ENCODE measurements around the gene PSMC4.

Gene PSMC4

DNA sequence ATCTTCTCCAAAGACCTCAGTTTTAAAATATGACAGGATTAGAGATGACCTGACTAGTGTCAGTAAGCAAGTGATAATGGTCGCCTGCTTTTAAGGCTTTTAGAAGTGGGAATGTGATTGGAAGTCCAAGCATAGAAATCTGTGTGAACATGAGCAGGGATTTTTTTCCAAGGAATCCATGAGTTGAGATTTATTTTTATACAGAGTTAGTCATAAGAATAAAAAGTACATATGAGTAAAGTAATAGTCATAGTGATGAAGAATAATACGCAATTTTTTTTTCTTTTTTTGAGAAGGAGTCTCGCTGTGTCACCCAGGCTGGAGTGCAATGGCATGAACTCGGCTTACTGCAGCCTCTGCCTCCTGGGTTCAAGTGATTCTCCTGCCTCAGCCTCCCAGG, 27.5 kb downstream of the PSMC4 start:
- no peak overlapping the region for H4K12ac ChIP-seq (ENCODE audit: low read depth, low read length)
- H3K9me3 ChIP-seq (ENCODE audit: insufficient read depth, low read depth, low read length), result peaks cover 8% of the 10 kb centered on the region
- WGBS (ENCODE audit: extremely low coverage, insufficient coverage, insufficient read length), result no CpG with 5 or more reads among the region's 4 CpGs
- H3K4ac ChIP-seq (ENCODE audit: low read depth, low read length), result no peak overlapping the region
- H2BK12ac ChIP-seq (ENCODE audit: low read length), result no peak overlapping the region
- no peak overlapping the region for H2AK5ac ChIP-seq (ENCODE audit: low read length)
- H3K79me1 ChIP-seq (ENCODE audit: low read length), result peaks cover 7% of the 10 kb centered on the region
- H3K23ac ChIP-seq (ENCODE audit: low read length), result no peak overlapping the region
- no peak overlapping the region for H3K4me3 ChIP-seq (ENCODE audit: low read depth, low read length)
- no peak overlapping the region for H3K18ac ChIP-seq (ENCODE audit: low read length)
- no peak overlapping the region for H2BK5ac ChIP-seq (ENCODE audit: low read depth, low read length, poor library complexity)
- no peak overlapping the region for H2BK120ac ChIP-seq (ENCODE audit: insufficient read depth, low read length, poor library complexity)
- no peaks in the 10 kb centered on the region for H3K27me3 ChIP-seq (ENCODE audit: insufficient read depth, low read length)
- no peak overlapping the region for H3K14ac ChIP-seq (ENCODE audit: low read length)
- H2AFZ ChIP-seq (ENCODE audit: insufficient read depth, low read length, poor library complexity), result no peak overlapping the region
- no peak overlapping the region for H3K27ac ChIP-seq (ENCODE audit: low read depth, low read length)
- peaks cover 6 to 7% of the 10 kb centered on the region in 2 experiments for H3K4me1 ChIP-seq (ENCODE audit: control insufficient read depth in 1 of 2, insufficient read depth in 2 of 2, low read length in 2 of 2)
- no peak overlapping the region for H4K8ac ChIP-seq (ENCODE audit: low read depth, low read length)
- H3K9ac ChIP-seq (ENCODE audit: low read length), result no peak overlapping the region
- no peak overlapping the region for H3K4me2 ChIP-seq (ENCODE audit: low read length)
- H3K79me2 ChIP-seq (ENCODE audit: control insufficient read depth, insufficient read depth, low read length, poor library complexity), result peaks cover 6% of the 10 kb centered on the region
- peaks cover 3 to 4% of the 10 kb centered on the region in 2 experiments for H3K36me3 ChIP-seq (ENCODE audit: control insufficient read depth in 1 of 2, insufficient read depth in 2 of 2, low read length in 2 of 2)
- no peak for DNase-seq
- H4K91ac ChIP-seq (ENCODE audit: low read depth, low read length), result no peak overlapping the region

DNA sequence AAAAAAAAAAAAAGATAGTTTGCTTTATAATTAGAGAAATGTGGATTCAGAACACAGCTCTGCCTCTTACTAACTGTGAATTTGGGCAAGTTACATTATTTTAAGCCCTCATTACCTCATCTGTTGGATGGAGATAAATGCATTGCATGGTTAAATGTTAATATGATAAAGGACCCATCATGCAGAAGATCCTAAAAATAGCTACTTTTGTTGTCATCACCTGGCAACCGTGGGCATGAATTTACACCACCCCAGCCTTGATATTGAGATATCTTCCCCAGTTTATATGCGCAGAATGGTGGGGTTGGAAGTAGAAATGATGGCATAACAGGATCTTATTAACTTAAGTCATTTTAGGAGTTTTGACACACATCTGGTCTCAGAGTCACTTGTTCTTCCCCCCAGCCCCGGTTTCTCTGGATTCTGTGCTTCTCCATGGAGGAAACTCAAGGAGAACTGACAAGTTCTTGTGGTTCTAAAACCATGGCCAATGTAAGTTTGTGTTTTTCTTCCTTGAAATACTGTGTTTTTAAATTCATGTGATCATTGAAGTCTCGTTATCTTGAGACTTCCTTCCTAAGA, 34.8 kb downstream of the PSMC4 start:
- H3K14ac ChIP-seq (ENCODE audit: low read length), result no peak overlapping the region
- H3K4me2 ChIP-seq (ENCODE audit: low read length), result no peak overlapping the region
- no peak overlapping the region for H2AFZ ChIP-seq (ENCODE audit: insufficient read depth, low read length, poor library complexity)
- H3K27ac ChIP-seq (ENCODE audit: low read depth, low read length), result no peak overlapping the region
- H3K79me2 ChIP-seq (ENCODE audit: control insufficient read depth, insufficient read depth, low read length, poor library complexity), result no peaks in the 10 kb centered on the region
- H3K4ac ChIP-seq (ENCODE audit: low read depth, low read length), result no peak overlapping the region
- no peak overlapping the region for H2BK5ac ChIP-seq (ENCODE audit: low read depth, low read length, poor library complexity)
- H3K27me3 ChIP-seq (ENCODE audit: insufficient read depth, low read length), result no peaks in the 10 kb centered on the region
- WGBS (ENCODE audit: extremely low coverage, insufficient coverage, insufficient read length), result no CpG with 5 or more reads among the region's 4 CpGs
- H2BK120ac ChIP-seq (ENCODE audit: insufficient read depth, low read length, poor library complexity), result no peak overlapping the region
- no peak overlapping the region for H3K9ac ChIP-seq (ENCODE audit: low read length)
- H3K9me3 ChIP-seq (ENCODE audit: insufficient read depth, low read depth, low read length), result peaks cover 2% of the 10 kb centered on the region
- H3K18ac ChIP-seq (ENCODE audit: low read length), result no peak overlapping the region
- H4K12ac ChIP-seq (ENCODE audit: low read depth, low read length), result no peak overlapping the region
- DNase-seq, result no peak
- peaks cover 0 to 2% of the 10 kb centered on the region in 2 experiments for H3K36me3 ChIP-seq (ENCODE audit: control insufficient read depth in 1 of 2, insufficient read depth in 2 of 2, low read length in 2 of 2)
- H2BK12ac ChIP-seq (ENCODE audit: low read length), result no peak overlapping the region
- no peaks in the 10 kb centered on the region for H3K79me1 ChIP-seq (ENCODE audit: low read length)
- no peaks in the 10 kb centered on the region for H3K4me1 ChIP-seq (ENCODE audit: control insufficient read depth in 1 of 2, insufficient read depth in 2 of 2, low read length in 2 of 2)
- H2AK5ac ChIP-seq (ENCODE audit: low read length), result no peak overlapping the region
- H3K23ac ChIP-seq (ENCODE audit: low read length), result no peak overlapping the region
- no peak overlapping the region for H4K8ac ChIP-seq (ENCODE audit: low read depth, low read length)
- H3K4me3 ChIP-seq (ENCODE audit: low read depth, low read length), result no peak overlapping the region
- no peak overlapping the region for H4K91ac ChIP-seq (ENCODE audit: low read depth, low read length)

DNA sequence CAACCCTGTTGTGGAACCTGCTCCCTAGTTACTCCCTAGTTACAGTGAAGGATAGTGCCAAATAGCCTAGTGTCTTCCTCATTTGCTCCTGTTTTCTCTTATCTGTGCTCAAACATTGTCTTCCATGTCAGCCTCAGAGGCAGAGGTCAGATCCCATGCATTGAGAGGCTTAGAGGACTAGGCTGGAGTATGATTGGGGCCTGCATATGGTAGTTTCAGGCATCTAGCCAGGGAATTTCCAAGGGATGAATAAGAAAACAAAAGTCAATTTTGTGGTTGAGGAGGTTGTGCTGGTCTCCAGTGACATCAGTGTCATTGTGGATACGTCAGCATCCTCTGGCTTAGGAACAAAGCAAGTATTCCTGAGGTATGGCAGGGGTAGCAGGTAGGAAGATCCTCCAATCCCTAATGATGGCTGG, 35.3 kb downstream of the PSMC4 start:
- Histone ChIP-seq H3K14ac (ENCODE audit: low read length) (no peak overlapping the region), H3K9me3 (ENCODE audit: insufficient read depth, low read depth, low read length) (no peaks in the 10 kb centered on the region), H2AFZ (ENCODE audit: insufficient read depth, low read length, poor library complexity) (no peak overlapping the region), H3K27me3 (ENCODE audit: insufficient read depth, low read length) (no peaks in the 10 kb centered on the region), H2BK120ac (ENCODE audit: insufficient read depth, low read length, poor library complexity) (no peak overlapping the region), H3K79me2 (ENCODE audit: control insufficient read depth, insufficient read depth, low read length, poor library complexity) (no peaks in the 10 kb centered on the region), H3K4ac (ENCODE audit: low read depth, low read length) (no peak overlapping the region), H3K4me2 (ENCODE audit: low read length) (no peak overlapping the region), H3K79me1 (ENCODE audit: low read length) (no peaks in the 10 kb centered on the region), H3K4me1 (ENCODE audit: control insufficient read depth in 1 of 2, insufficient read depth in 2 of 2, low read length in 2 of 2) (no peaks in the 10 kb centered on the region), H4K8ac (ENCODE audit: low read depth, low read length) (no peak overlapping the region), H2BK12ac (ENCODE audit: low read length) (no peak overlapping the region), H4K91ac (ENCODE audit: low read depth, low read length) (no peak overlapping the region), H3K9ac (ENCODE audit: low read length) (peak overlapping the region; percentile 3), H3K4me3 (ENCODE audit: low read depth, low read length) (no peak overlapping the region), H3K23ac (ENCODE audit: low read length) (no peak overlapping the region), H2AK5ac (ENCODE audit: low read length) (no peak overlapping the region), H3K36me3 (ENCODE audit: control insufficient read depth in 1 of 2, insufficient read depth in 2 of 2, low read length in 2 of 2) (peaks cover 0 to 2% of the 10 kb centered on the region in 2 experiments), H3K27ac (ENCODE audit: low read depth, low read length) (no peak overlapping the region), H4K12ac (ENCODE audit: low read depth, low read length) (no peak overlapping the region), H2BK5ac (ENCODE audit: low read depth, low read length, poor library complexity) (no peak overlapping the region), H3K18ac (ENCODE audit: low read length) (no peak overlapping the region)
- DNase-seq, result no peak
- WGBS (ENCODE audit: extremely low coverage, insufficient coverage, insufficient read length), result no CpG with 5 or more reads among the region's 1 CpG

DNA sequence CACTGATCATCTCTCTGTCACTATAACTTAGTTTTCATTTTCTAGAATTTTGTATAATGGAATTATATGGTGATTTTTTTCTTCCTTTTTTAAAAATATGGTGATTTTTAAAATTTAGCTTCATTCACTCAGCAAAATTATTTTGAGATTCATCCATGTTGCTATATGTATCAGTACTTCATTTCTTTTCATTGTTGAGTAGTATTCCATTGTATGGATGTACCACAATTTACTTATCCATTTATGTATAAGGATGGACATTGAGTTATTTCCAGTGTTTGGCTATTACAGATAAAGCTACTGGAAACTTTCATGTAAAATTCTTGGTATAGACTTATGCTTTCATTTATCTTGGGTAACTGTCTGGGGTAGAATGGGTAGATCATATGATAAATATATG, 38.7 kb downstream of the PSMC4 start:
- no peak overlapping the region for H4K91ac ChIP-seq (ENCODE audit: low read depth, low read length)
- H3K27me3 ChIP-seq (ENCODE audit: insufficient read depth, low read length), result no peaks in the 10 kb centered on the region
- H3K79me2 ChIP-seq (ENCODE audit: control insufficient read depth, insufficient read depth, low read length, poor library complexity), result no peaks in the 10 kb centered on the region
- H3K27ac ChIP-seq (ENCODE audit: low read depth, low read length), result no peak overlapping the region
- H3K4ac ChIP-seq (ENCODE audit: low read depth, low read length), result no peak overlapping the region
- H2AK5ac ChIP-seq (ENCODE audit: low read length), result no peak overlapping the region
- H4K12ac ChIP-seq (ENCODE audit: low read depth, low read length), result no peak overlapping the region
- H3K14ac ChIP-seq (ENCODE audit: low read length), result no peak overlapping the region
- H2BK5ac ChIP-seq (ENCODE audit: low read depth, low read length, poor library complexity), result no peak overlapping the region
- no peak overlapping the region for H3K18ac ChIP-seq (ENCODE audit: low read length)
- H2BK12ac ChIP-seq (ENCODE audit: low read length), result no peak overlapping the region
- no peaks in the 10 kb centered on the region for H3K4me1 ChIP-seq (ENCODE audit: control insufficient read depth in 1 of 2, insufficient read depth in 2 of 2, low read length in 2 of 2)
- no peak for DNase-seq
- peaks cover 0 to 2% of the 10 kb centered on the region in 2 experiments for H3K36me3 ChIP-seq (ENCODE audit: control insufficient read depth in 1 of 2, insufficient read depth in 2 of 2, low read length in 2 of 2)
- no peak overlapping the region for H3K9ac ChIP-seq (ENCODE audit: low read length)
- no peak overlapping the region for H3K4me2 ChIP-seq (ENCODE audit: low read length)
- H3K79me1 ChIP-seq (ENCODE audit: low read length), result no peaks in the 10 kb centered on the region
- no peak overlapping the region for H3K4me3 ChIP-seq (ENCODE audit: low read depth, low read length)
- H3K23ac ChIP-seq (ENCODE audit: low read length), result no peak overlapping the region
- no peak overlapping the region for H2BK120ac ChIP-seq (ENCODE audit: insufficient read depth, low read length, poor library complexity)
- H3K9me3 ChIP-seq (ENCODE audit: insufficient read depth, low read depth, low read length), result no peaks in the 10 kb centered on the region
- no peak overlapping the region for H2AFZ ChIP-seq (ENCODE audit: insufficient read depth, low read length, poor library complexity)
- H4K8ac ChIP-seq (ENCODE audit: low read depth, low read length), result no peak overlapping the region
